ENCODE results near the gene MBD1.

The MBD1 gene

DNA sequence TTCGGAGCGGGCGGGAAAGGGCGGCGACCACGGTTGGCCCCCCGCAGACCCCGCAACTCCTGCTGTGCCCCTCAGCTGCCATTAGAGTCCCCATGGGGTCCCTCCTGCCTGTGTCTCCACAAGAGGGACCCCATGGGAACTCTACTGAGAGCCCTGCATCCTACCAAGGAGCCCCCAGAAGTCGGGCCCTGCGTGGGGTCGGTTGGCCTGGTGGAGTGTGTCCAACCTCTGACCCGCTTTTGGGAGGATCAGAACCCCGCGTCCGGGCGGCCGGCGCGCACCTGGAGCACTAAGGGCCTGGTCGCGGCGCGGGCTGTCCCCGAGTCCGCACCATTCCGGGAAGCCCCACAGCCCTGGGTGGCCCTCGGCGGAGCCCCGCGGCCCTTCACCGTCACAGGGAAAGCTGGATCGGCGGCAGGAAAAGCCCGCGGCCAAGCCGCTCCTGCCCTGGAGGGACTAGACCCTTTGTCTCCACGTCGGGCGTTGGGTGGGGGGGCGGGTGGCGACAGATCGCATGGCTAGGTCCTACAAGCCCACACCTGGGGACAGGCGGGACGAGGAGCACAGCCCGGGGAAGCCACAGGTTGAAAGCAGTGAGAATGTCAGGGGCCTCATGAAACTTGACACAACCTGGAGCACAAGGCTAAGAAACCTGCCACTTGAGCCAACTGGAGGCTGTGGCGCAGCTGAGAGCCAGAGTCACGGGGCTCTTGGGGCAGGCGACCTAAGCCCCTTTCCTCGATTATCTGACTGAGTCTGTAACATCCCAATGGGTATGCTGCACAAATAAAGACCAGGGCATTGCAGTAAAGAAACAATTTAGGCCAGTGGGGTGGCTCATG is 17.3 kb upstream of the MBD1 start:
- Histone ChIP-seq H3K4me2 (ENCODE audit: low read depth, low read length, poor library complexity, severe bottlenecking) (no peak overlapping the region), H3K9ac (ENCODE audit: low read length) (no peak overlapping the region), H4K20me1 (ENCODE audit: low read depth, low read length) (no peaks in the 10 kb centered on the region)

DNA sequence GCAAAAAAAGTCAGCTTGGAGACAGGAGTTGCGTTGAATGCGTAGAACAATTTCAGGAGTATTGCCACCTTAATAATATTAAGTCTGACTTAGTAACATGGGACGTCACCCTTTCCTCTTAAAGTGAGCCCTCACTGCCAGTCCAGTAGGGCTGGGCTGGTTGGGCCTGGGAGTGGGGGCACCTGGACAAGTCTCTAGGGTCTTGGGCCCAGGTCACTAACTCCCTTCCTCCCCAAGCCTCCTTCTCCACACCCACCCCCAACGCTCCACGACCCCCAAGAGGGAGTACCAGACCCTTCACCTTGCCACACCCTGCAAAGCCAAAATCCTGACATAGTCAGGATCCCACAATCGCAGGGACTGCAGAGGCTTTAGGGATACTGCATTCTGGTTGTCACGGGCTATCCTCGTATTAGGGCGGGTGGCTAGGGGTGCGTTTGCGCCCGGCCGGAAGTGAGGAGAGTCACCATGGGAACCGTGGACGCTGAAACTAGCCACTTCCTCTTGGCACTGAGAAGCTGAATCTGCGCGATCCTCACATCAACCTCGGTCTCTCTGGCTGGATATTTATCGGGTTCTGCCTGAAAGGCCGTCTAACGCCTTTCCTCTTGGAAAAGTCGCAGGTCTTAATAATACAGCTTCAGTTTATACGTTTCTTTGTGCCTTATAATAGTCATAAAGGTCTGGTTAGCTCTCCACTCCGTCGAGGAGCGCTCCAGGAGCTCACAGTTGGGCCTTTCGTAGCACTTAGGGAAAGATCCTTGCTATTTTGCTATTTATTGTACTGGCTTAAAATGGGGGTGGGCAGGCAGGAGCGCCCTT is 16.5 kb upstream of the MBD1 start:
- peak overlapping the region; percentile 30; the same call in 1 of the 2 replicates for H3K9ac ChIP-seq (ENCODE audit: low read length)
- no peaks in the 10 kb centered on the region for H3K9me2 ChIP-seq (replicated peaks; ENCODE audit: insufficient read depth, low read length)
- H3K27ac ChIP-seq (ENCODE audit: low read depth, low read length) = no peak overlapping the region
- H3K9me3 ChIP-seq (ENCODE audit: insufficient read depth, low read length) = no peaks in the 10 kb centered on the region
- no peaks in the 10 kb centered on the region for H3F3A ChIP-seq (ENCODE audit: insufficient read depth)
- H3K79me2 ChIP-seq (ENCODE audit: insufficient read depth, low read length) = no peaks in the 10 kb centered on the region
- no peaks in the 10 kb centered on the region for H3K27me3 ChIP-seq (ENCODE audit: low read length)
- H2AFZ ChIP-seq (ENCODE audit: low read depth, low read length, severe bottlenecking) = peak overlapping the region; percentile 58
- peak overlapping the region; percentile 39 for H3K4me3 ChIP-seq (ENCODE audit: insufficient read depth, low read length, poor library complexity, severe bottlenecking)
- TF ChIP-seq, protein P1, sequence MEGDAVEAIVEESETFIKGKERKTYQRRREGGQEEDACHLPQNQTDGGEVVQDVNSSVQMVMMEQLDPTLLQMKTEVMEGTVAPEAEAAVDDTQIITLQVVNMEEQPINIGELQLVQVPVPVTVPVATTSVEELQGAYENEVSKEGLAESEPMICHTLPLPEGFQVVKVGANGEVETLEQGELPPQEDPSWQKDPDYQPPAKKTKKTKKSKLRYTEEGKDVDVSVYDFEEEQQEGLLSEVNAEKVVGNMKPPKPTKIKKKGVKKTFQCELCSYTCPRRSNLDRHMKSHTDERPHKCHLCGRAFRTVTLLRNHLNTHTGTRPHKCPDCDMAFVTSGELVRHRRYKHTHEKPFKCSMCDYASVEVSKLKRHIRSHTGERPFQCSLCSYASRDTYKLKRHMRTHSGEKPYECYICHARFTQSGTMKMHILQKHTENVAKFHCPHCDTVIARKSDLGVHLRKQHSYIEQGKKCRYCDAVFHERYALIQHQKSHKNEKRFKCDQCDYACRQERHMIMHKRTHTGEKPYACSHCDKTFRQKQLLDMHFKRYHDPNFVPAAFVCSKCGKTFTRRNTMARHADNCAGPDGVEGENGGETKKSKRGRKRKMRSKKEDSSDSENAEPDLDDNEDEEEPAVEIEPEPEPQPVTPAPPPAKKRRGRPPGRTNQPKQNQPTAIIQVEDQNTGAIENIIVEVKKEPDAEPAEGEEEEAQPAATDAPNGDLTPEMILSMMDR (IDR thresholded peaks at IDR 0.05; ENCODE audit: insufficient read depth, low read length, poor library complexity, severe bottlenecking) = no peak
- TF ChIP-seq EZH2phosphoT487 (conservative IDR thresholded peaks at IDR 0.05; ENCODE audit: low read length) = no peak
- no peaks in the 10 kb centered on the region for H4K20me1 ChIP-seq (ENCODE audit: low read depth, low read length)
- peak overlapping the region; percentile 57 for H3K4me2 ChIP-seq (ENCODE audit: low read depth, low read length, poor library complexity, severe bottlenecking)
- no peaks in the 10 kb centered on the region for H3K36me3 ChIP-seq (ENCODE audit: low read length)

More for the DNA sequence above, 17.3 kb upstream of the MBD1 start:
- H3K79me2 ChIP-seq (ENCODE audit: insufficient read depth, low read length) = no peaks in the 10 kb centered on the region
- TF ChIP-seq, protein P1 (IDR thresholded peaks at IDR 0.05; ENCODE audit: insufficient read depth, low read length, poor library complexity, severe bottlenecking) = no peak
- TF ChIP-seq EZH2phosphoT487 (conservative IDR thresholded peaks at IDR 0.05; ENCODE audit: low read length) = no peak
- H3K27me3 ChIP-seq (ENCODE audit: low read length) = no peaks in the 10 kb centered on the region
- no peak overlapping the region for H3K27ac ChIP-seq (ENCODE audit: low read depth, low read length)
- no peaks in the 10 kb centered on the region for H3K9me2 ChIP-seq (replicated peaks; ENCODE audit: insufficient read depth, low read length)
- no peak overlapping the region for H2AFZ ChIP-seq (ENCODE audit: low read depth, low read length, severe bottlenecking)
- H3F3A ChIP-seq (ENCODE audit: insufficient read depth) = no peaks in the 10 kb centered on the region
- no peaks in the 10 kb centered on the region for H3K9me3 ChIP-seq (ENCODE audit: insufficient read depth, low read length)
- H3K36me3 ChIP-seq (ENCODE audit: low read length) = no peaks in the 10 kb centered on the region
- H3K4me3 ChIP-seq (ENCODE audit: insufficient read depth, low read length, poor library complexity, severe bottlenecking) = no peak overlapping the region

DNA sequence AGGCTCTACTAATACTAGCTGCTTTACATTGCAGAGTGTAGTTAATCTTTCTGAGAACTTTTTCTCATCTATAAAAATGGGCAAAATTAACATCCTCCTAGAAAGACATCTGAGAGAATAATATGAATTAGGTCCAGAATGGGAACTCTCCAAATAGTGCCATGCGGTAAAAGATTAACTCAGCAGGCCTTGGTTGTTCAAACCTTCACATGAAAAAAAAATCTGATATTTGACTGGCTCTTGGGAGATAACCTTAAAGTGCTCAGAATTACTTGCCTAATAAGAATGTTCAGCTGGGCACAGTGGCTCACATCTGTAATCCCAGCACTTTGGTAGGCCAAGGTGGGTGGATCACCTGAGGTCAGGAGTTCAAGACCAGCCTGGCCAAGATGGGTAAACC is 11.7 kb upstream of the MBD1 start:
- Histone ChIP-seq H3K9me3 (ENCODE audit: insufficient read depth, low read length) (no peaks in the 10 kb centered on the region), H3K4me3 (ENCODE audit: insufficient read depth, low read length, poor library complexity, severe bottlenecking) (no peak overlapping the region), H3K9me2 (replicated peaks; ENCODE audit: insufficient read depth, low read length) (no peaks in the 10 kb centered on the region), H4K20me1 (ENCODE audit: low read depth, low read length) (no peaks in the 10 kb centered on the region), H2AFZ (ENCODE audit: low read depth, low read length, severe bottlenecking) (no peak overlapping the region), H3K27me3 (ENCODE audit: low read length) (no peaks in the 10 kb centered on the region), H3K27ac (ENCODE audit: low read depth, low read length) (no peak overlapping the region), H3K4me2 (ENCODE audit: low read depth, low read length, poor library complexity, severe bottlenecking) (no peak overlapping the region), H3F3A (ENCODE audit: insufficient read depth) (peaks cover 8% of the 10 kb centered on the region), H3K9ac (ENCODE audit: low read length) (no peak overlapping the region), H3K79me2 (ENCODE audit: insufficient read depth, low read length) (no peaks in the 10 kb centered on the region), H3K36me3 (ENCODE audit: low read length) (no peaks in the 10 kb centered on the region)
- TF ChIP-seq, protein P1 (IDR thresholded peaks at IDR 0.05; ENCODE audit: insufficient read depth, low read length, poor library complexity, severe bottlenecking) = no peak
- TF ChIP-seq EZH2phosphoT487 (conservative IDR thresholded peaks at IDR 0.05; ENCODE audit: low read length) = no peak
